IMR-90 (cell line): ENCODE results near the gene AFG3L2. TPM values are rescaled to one million over a fixed set of nuclear protein-coding genes. Genes with fewer than 3 reads are reported as not detected.

Experiments used
- CTCF ChIP-seq: conservative IDR thresholded peaks from 2 replicates; pipeline ENCODE4 v1.5.1; 2012; ENCODE audit warnings: mild to moderate bottlenecking, low read depth, low read length, improper control_type of control experiment
- RAD21 ChIP-seq: IDR thresholded peaks from 2 replicates; pipeline ENCODE4 v1.6.1; 2012; ENCODE audit warnings: low read length, improper control_type of control experiment
- RCOR1 ChIP-seq: IDR thresholded peaks from 2 replicates; pipeline ENCODE4 v1.6.1; 2012; ENCODE audit warnings: mild to moderate bottlenecking, low read length, improper control_type of control experiment; ENCODE audit not compliant: insufficient replicate concordance
- SMC3 ChIP-seq: fragments of 150-350 bp; IDR thresholded peaks from 2 replicates; pipeline ENCODE4 v1.6.1; 2016; ENCODE audit warnings: low read depth, mild to moderate bottlenecking, antibody characterized with exemption, low read length, moderate library complexity
- polyA plus RNA-seq, 3 experiments: library from polyadenylated mRNA; depleted of rRNA; stranded (reverse); fragments of >200 nt; gene quantifications; 2 replicates each; pipeline ENCODE4 v1.2.3, GENCODE V29; 2012; ENCODE audit warnings: low replicate concordance in 1 of 3
- total RNA-seq: library from RNA; depleted of rRNA; stranded (reverse); fragments of >200 nt; gene quantifications from 2 replicates; pipeline ENCODE4 v1.2.3, GENCODE V29; 2012

AFG3L2 gene
- total and polyA plus RNA-seq, 2 of the 4 experiments (the other 2 are of a cell fraction), result 26.9 to 37.6 TPM

- TF ChIP-seq CTCF (no peak), RAD21 (no peak), SMC3 (no peak), RCOR1 (no peak)
These were observed 28.0 kb upstream of the AFG3L2 start (continued) for GRCh38 chr18:12405066-12405465.
